HUES48 (cell line): ENCODE results near the gene CRAT.
A peak's percentile ranks its signal among the peaks of the same experiment; 100 is the strongest.

Source experiments
- H3K27ac ChIP-seq: one replicate; pipeline ENCODE4 v1.7.0; 2013; ENCODE audit warnings: low read depth, low read length, inconsistent platforms
- H3K27me3 ChIP-seq: 2 replicates; pipeline ENCODE4 v1.6.1; 2013; ENCODE audit warnings: mild to moderate bottlenecking, low read length; ENCODE audit not compliant: control insufficient read depth, insufficient read depth
- H3K36me3 ChIP-seq: 2 replicates; pipeline ENCODE4 v1.6.1; 2013; ENCODE audit warnings: low read length; ENCODE audit not compliant: control insufficient read depth, insufficient read depth
- H3K4me1 ChIP-seq: 2 replicates; pipeline ENCODE4 v1.6.1; 2013; ENCODE audit warnings: mild to moderate bottlenecking, low read length; ENCODE audit not compliant: control insufficient read depth, insufficient read depth
- H3K4me3 ChIP-seq: 2 replicates; pipeline ENCODE4 v1.5.1; 2013; ENCODE audit warnings: mild to moderate bottlenecking, low read depth, low read length
- H3K9ac ChIP-seq: 2 replicates; pipeline ENCODE4 v1.6.1; 2013; ENCODE audit warnings: mild to moderate bottlenecking, low read depth, low read length, moderate library complexity
- H3K9me3 ChIP-seq: 2 replicates; pipeline ENCODE4 v1.6.1; 2013; ENCODE audit warnings: low read length; ENCODE audit not compliant: control insufficient read depth, insufficient read depth

CRAT gene

DNA sequence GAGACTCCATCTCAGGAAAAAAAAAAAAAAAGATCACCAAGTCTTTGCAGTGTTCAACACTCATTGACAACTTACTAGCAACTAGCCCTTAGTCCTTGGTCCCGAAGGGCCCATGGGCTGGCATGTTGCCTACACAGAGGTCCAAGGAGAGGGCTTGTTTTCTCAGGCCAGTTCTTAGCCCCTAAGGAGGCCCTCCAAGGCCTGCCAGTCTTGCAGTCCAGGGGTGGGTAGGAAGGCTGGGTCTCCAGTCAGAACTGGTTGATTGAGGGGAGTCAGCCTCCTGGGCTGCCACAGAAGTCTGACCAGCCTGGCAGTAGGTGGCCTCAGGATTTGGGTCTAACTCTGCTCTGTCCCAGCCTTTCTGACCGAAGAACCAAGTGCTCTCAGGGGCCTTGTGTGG, 34.7 kb upstream of the CRAT start:
- Histone ChIP-seq H3K4me1 (peaks cover 51% of the 10 kb centered on the region), H3K9ac (no peak overlapping the region), H3K27me3 (no peaks in the 10 kb centered on the region), H3K27ac (peak overlapping the region; percentile 86), H3K9me3 (no peaks in the 10 kb centered on the region), H3K36me3 (peaks cover 43% of the 10 kb centered on the region), H3K4me3 (no peak overlapping the region)

- H3K36me3 ChIP-seq: peaks cover 35% of the 10 kb centered on the region
- H3K4me3 ChIP-seq: no peak overlapping the region
- H3K27me3 ChIP-seq: no peaks in the 10 kb centered on the region
- no peak overlapping the region for H3K9ac ChIP-seq
- peak overlapping the region; percentile 70 for H3K27ac ChIP-seq
- no peaks in the 10 kb centered on the region for H3K9me3 ChIP-seq
- H3K4me1 ChIP-seq: peaks cover 60% of the 10 kb centered on the region
Observed at GRCh38 chr9:129143031-129143927, 32.7 kb upstream of the CRAT start.

DNA sequence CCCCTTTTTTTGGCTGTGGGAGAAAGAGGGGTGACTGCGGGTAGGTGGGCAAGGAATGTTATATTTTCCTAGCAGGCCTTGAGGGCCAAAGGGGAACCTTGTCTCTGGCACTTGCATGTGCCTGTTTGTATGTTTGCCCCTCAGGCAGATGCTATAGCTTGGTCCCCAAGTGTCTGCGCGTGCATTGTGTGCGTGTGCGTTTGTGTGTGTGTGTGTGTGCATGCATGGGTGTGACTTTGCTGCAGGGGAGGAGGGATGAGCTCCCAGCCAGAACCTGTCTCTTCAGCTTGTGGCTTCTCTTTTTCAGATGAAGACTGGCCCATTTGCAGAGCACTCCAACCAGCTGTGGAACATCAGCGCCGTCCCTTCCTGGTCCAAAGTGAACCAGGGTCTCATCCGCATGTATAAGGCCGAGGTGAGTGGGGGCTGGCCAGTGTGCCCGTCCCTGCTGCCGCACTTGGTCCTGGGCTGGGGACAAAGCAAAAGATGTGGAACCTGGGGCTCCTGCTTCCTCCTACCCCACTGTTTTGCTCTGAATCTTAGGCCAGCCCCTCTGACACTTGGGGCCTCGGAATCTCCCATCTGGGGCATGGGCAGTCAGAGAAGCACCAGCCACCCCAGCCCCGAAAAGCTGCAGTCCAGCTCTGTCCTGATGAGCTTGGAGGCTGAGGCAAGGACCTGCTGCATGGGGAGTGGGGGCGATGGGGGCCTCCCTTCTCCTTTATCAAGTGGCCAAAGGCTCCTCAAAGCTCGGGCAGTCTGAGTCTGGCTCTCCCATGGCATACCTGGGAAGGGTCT, 31.7 kb upstream of the CRAT start:
- no peaks in the 10 kb centered on the region for H3K9me3 ChIP-seq
- peaks cover 40% of the 10 kb centered on the region for H3K36me3 ChIP-seq
- peaks cover 60% of the 10 kb centered on the region for H3K4me1 ChIP-seq
- no peak overlapping the region for H3K4me3 ChIP-seq
- H3K9ac ChIP-seq: no peak overlapping the region
- H3K27ac ChIP-seq: peak overlapping the region; percentile 55
- H3K27me3 ChIP-seq: no peaks in the 10 kb centered on the region

- H3K4me3 ChIP-seq: peak overlapping the region; percentile 51
- H3K9ac ChIP-seq: peak overlapping the region; percentile 47
- peaks cover 45% of the 10 kb centered on the region for H3K36me3 ChIP-seq
- H3K4me1 ChIP-seq: peaks cover 55% of the 10 kb centered on the region
- H3K9me3 ChIP-seq: no peaks in the 10 kb centered on the region
- peak overlapping the region; percentile 100 for H3K27ac ChIP-seq
- no peaks in the 10 kb centered on the region for H3K27me3 ChIP-seq
Observed at GRCh38 chr9:129141066-129142041, 30.8 kb upstream of the CRAT start.

- Histone ChIP-seq H3K9ac (peak overlapping the region; percentile 85), H3K9me3 (no peaks in the 10 kb centered on the region), H3K27ac (peak overlapping the region; percentile 100), H3K4me3 (peak overlapping the region; percentile 51), H3K4me1 (peaks cover 47% of the 10 kb centered on the region), H3K36me3 (peaks cover 51% of the 10 kb centered on the region), H3K27me3 (no peaks in the 10 kb centered on the region)
Observed at GRCh38 chr9:129140397-129141065, 29.9 kb upstream of the CRAT start.

- H3K4me3 ChIP-seq: peak overlapping the region; percentile 51
- peaks cover 52% of the 10 kb centered on the region for H3K36me3 ChIP-seq
- H3K9me3 ChIP-seq: no peaks in the 10 kb centered on the region
- H3K4me1 ChIP-seq: peaks cover 43% of the 10 kb centered on the region
- peak overlapping the region; percentile 100 for H3K27ac ChIP-seq
- H3K9ac ChIP-seq: peak overlapping the region; percentile 85
- H3K27me3 ChIP-seq: no peaks in the 10 kb centered on the region
Observed at GRCh38 chr9:129139993-129140396, 29.4 kb upstream of the CRAT start.

GRCh38 chr9:129139233-129139992, 28.8 kb upstream of the CRAT start:
- Histone ChIP-seq H3K9ac (peak overlapping the region; percentile 32), H3K36me3 (peaks cover 57% of the 10 kb centered on the region), H3K27me3 (no peaks in the 10 kb centered on the region), H3K4me1 (peaks cover 43% of the 10 kb centered on the region), H3K9me3 (no peaks in the 10 kb centered on the region), H3K4me3 (peak overlapping the region; percentile 51), H3K27ac (peak overlapping the region; percentile 100)

- Histone ChIP-seq H3K9me3 (no peaks in the 10 kb centered on the region), H3K4me1 (peaks cover 37% of the 10 kb centered on the region), H3K27ac (peak overlapping the region; percentile 26), H3K4me3 (no peak overlapping the region), H3K9ac (no peak overlapping the region), H3K36me3 (peaks cover 57% of the 10 kb centered on the region), H3K27me3 (no peaks in the 10 kb centered on the region)
Observed at GRCh38 chr9:129138476-129139232, 28.1 kb upstream of the CRAT start.

DNA sequence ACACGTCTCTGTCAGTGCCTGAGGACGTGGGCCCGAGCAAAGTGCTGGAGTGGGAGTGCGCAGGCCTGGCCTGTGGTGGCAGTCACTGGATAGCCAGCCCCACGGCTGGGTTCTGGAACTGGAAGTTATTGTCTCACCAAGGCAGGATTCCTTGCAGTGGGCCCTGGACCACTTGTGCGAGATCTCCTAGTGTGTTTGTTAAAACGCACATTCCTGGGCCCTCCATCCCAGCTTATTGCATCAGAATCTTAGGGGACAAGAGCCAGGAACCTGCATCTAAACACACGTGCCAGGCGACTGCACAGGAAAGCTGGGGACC, 27.5 kb upstream of the CRAT start:
- H3K9me3 ChIP-seq: no peaks in the 10 kb centered on the region
- no peak overlapping the region for H3K27ac ChIP-seq
- no peak overlapping the region for H3K4me3 ChIP-seq
- H3K27me3 ChIP-seq: no peaks in the 10 kb centered on the region
- H3K36me3 ChIP-seq: peaks cover 57% of the 10 kb centered on the region
- no peak overlapping the region for H3K9ac ChIP-seq
- peaks cover 34% of the 10 kb centered on the region for H3K4me1 ChIP-seq
